ENCODE measurements around the gene JAKMIP1. TPM values are rescaled to one million over a fixed set of nuclear protein-coding genes. Genes with fewer than 3 reads are reported as not detected.

Gene JAKMIP1
- total and polyA plus RNA-seq, 4 donors: 0.08 to 0.46 (median 0.22) TPM

GRCh38 chr4:6172093-6172926 is 28.0 kb downstream of the JAKMIP1 start:
- Histone ChIP-seq H3K4me1 (ENCODE audit: control insufficient read depth in 5 of 5, insufficient read depth in 5 of 5, low read length in 5 of 5) (no peaks in the 10 kb centered on the region), H3K27ac (ENCODE audit: low read depth in 1 of 2, low read length in 1 of 2) (no peak overlapping the region), H3K9ac (ENCODE audit: insufficient read depth in 1 of 2, low read length in 2 of 2) (no peak overlapping the region), H3K27me3 (ENCODE audit: control insufficient read depth in 3 of 3, insufficient read depth in 3 of 3, low read length in 2 of 3) (no peaks in the 10 kb centered on the region), H3K9me3 (ENCODE audit: control insufficient read depth in 4 of 4, insufficient read depth in 3 of 4, low read length in 3 of 4) (peaks cover 0 to 2% (median 0%) of the 10 kb centered on the region in 4 donors), H3K36me3 (ENCODE audit: control insufficient read depth in 4 of 4, insufficient read depth in 4 of 4, low read length in 4 of 4) (no peaks in the 10 kb centered on the region), H3K4me3 (no peak overlapping the region)
- ATAC-seq (ENCODE audit: insufficient read depth, low FRiP score) (no peak), DNase-seq (no peak)
- no peak for TF ChIP-seq CTCF (IDR thresholded peaks at IDR 0.05; ENCODE audit: control extremely low read depth, extremely low read depth)
- 50 to 55% methylated on average over 9 of the region's 9 CpGs for WGBS, 2 donors

DNA sequence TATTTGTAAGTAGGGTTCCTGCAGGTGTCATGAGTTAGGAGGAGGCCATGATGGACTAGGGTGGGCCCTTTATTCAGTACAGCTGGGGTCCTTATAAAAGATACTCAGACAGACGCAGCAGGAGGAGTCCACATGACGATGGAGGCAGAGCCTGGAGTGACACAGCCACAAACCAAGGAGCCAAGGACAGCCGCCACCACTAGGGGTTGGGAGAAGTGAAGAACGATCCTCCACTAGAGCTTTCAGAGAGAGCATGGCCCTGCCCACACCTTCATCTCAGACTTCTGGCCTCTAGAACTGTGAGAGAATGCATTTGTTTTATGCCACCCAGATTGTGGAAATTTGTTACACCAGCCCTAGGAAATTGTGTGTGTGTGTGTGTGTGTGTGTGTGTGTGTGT is 31.1 kb downstream of the JAKMIP1 start:
- H3K27me3 ChIP-seq (ENCODE audit: control insufficient read depth in 3 of 3, insufficient read depth in 3 of 3, low read length in 2 of 3): no peaks in the 10 kb centered on the region
- no peak for ATAC-seq (ENCODE audit: insufficient read depth, low FRiP score)
- no peaks in the 10 kb centered on the region for H3K4me1 ChIP-seq (ENCODE audit: control insufficient read depth in 5 of 5, insufficient read depth in 5 of 5, low read length in 5 of 5)
- DNase-seq: no peak
- TF ChIP-seq CTCF (IDR thresholded peaks at IDR 0.05; ENCODE audit: control extremely low read depth, extremely low read depth): no peak
- H3K9me3 ChIP-seq (ENCODE audit: control insufficient read depth in 4 of 4, insufficient read depth in 3 of 4, low read length in 3 of 4): peaks cover 0 to 2% (median 0%) of the 10 kb centered on the region in 4 donors
- no peak overlapping the region for H3K27ac ChIP-seq (ENCODE audit: low read depth in 1 of 2, low read length in 1 of 2)
- no peak overlapping the region for H3K4me3 ChIP-seq
- H3K9ac ChIP-seq (ENCODE audit: insufficient read depth in 1 of 2, low read length in 2 of 2): no peak overlapping the region
- no peaks in the 10 kb centered on the region for H3K36me3 ChIP-seq (ENCODE audit: control insufficient read depth in 4 of 4, insufficient read depth in 4 of 4, low read length in 4 of 4)
- 81 to 85% methylated on average over 4 of the region's 4 CpGs for WGBS, 2 donors

DNA sequence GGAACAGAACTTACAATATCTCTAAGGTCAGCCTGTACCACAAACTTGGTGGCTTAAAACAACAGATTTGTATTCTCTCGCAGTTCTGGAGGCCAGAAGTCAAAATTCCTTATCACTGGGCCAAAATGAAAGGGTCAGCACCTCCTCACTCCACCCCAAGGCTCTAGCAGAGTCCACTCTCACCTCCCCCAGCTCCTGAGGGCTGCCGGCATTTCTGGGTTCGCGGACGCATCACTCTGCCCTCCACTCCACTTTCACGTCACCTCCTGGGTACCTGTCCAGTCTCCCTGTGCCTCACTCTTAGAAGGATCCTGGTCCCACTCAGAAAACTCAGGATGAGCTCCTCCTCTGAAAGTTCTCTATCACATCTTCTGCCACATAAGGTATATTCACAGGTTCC is 34.6 kb downstream of the JAKMIP1 start:
- no peak for TF ChIP-seq CTCF (IDR thresholded peaks at IDR 0.05; ENCODE audit: control extremely low read depth, extremely low read depth)
- H3K36me3 ChIP-seq (ENCODE audit: control insufficient read depth in 4 of 4, insufficient read depth in 4 of 4, low read length in 4 of 4): no peaks in the 10 kb centered on the region
- WGBS, 2 donors: 81 to 84% methylated on average over 6 of the region's 6 CpGs
- no peak overlapping the region for H3K27ac ChIP-seq (ENCODE audit: low read depth in 1 of 2, low read length in 1 of 2)
- no peak overlapping the region for H3K9ac ChIP-seq (ENCODE audit: insufficient read depth in 1 of 2, low read length in 2 of 2)
- no peaks in the 10 kb centered on the region for H3K4me1 ChIP-seq (ENCODE audit: control insufficient read depth in 5 of 5, insufficient read depth in 5 of 5, low read length in 5 of 5)
- H3K27me3 ChIP-seq (ENCODE audit: control insufficient read depth in 3 of 3, insufficient read depth in 3 of 3, low read length in 2 of 3): no peaks in the 10 kb centered on the region
- ATAC-seq (ENCODE audit: insufficient read depth, low FRiP score): no peak
- DNase-seq: no peak
- H3K4me3 ChIP-seq: no peak overlapping the region
- no peaks in the 10 kb centered on the region for H3K9me3 ChIP-seq (ENCODE audit: control insufficient read depth in 4 of 4, insufficient read depth in 3 of 4, low read length in 3 of 4)
